ENCODE data around the gene ITGB1BP1. TPM values are rescaled to one million over a fixed set of nuclear protein-coding genes. Genes with fewer than 3 reads are reported as not detected.
A peak's percentile ranks its signal among the peaks of the same experiment; 100 is the strongest.

ITGB1BP1 gene
- total and polyA plus RNA-seq, 2 of the 13 experiments (the other 11 are each of a cell fraction or from before 2014, with no cell fraction given): 106 to 108 TPM

- TF ChIP-seq TFAP4 (IDR thresholded peaks at IDR 0.05; ENCODE audit: borderline replicate concordance, low read depth) (peak; percentile 43; the same call in 1 of the 2 replicates), MAFF (IDR thresholded peaks at IDR 0.05; ENCODE audit: low read depth, low read length) (no peak), MBD4 (IDR thresholded peaks at IDR 0.05; ENCODE audit: borderline replicate concordance, low read length) (no peak), THAP9 (CRISPR knock-in tag; IDR thresholded peaks at IDR 0.05; ENCODE audit: borderline replicate concordance) (no peak), ZNF639 (CRISPR knock-in tag; conservative IDR thresholded peaks at IDR 0.05) (no peak; the same call in 1 of the 2 replicates), ZFP36 (IDR thresholded peaks at IDR 0.05; ENCODE audit: borderline replicate concordance, low read depth, low read length, partially characterized antibody) (no peak), SP2 (CRISPR knock-in tag; IDR thresholded peaks at IDR 0.05) (no peak), ZNF335 (CRISPR knock-in tag; IDR thresholded peaks at IDR 0.05) (no peak), NFE2L1 (CRISPR knock-in tag; IDR thresholded peaks at IDR 0.05; ENCODE audit: borderline replicate concordance) (no peak), CTCF (CRISPR knock-in tag; IDR thresholded peaks at IDR 0.05) (peak; percentile 48), KDM3A (CRISPR knock-in tag; IDR thresholded peaks at IDR 0.05; ENCODE audit: low read depth) (0 out of 2 replicates have a peak, but pooled peaks have one; percentile 12), SNAPC5 (CRISPR knock-in tag; IDR thresholded peaks at IDR 0.05; ENCODE audit: borderline replicate concordance) (0 out of 2 replicates have a peak, but pooled peaks have one; percentile 21), PBX2 (CRISPR knock-in tag; IDR thresholded peaks at IDR 0.05) (peak; percentile 64), PRPF4 (IDR thresholded peaks at IDR 0.05; ENCODE audit: low read depth, low read length, poor library complexity, severe bottlenecking) (no peak), HOXA5 (CRISPR knock-in tag; IDR thresholded peaks at IDR 0.05) (0 out of 2 replicates have a peak, but pooled peaks have one; percentile 1), ZNF883 (CRISPR knock-in tag; IDR thresholded peaks at IDR 0.05; ENCODE audit: not compliant biosample characterization) (no peak), BCL3 (CRISPR knock-in tag; IDR thresholded peaks at IDR 0.05) (no peak; the same call in 1 of the 2 replicates), MTA1 (CRISPR knock-in tag; IDR thresholded peaks at IDR 0.05; ENCODE audit: borderline replicate concordance) (0 out of 2 replicates have a peak, but pooled peaks have one; percentile 28)
These were observed 818 bp downstream of the ITGB1BP1 start (continued) for GRCh38 chr2:9422321-9423099.

All from HepG2 (cell line).